Natural killer cell (primary cell): ENCODE results near the gene TTYH1. TPM values are rescaled to one million over a fixed set of nuclear protein-coding genes. Genes with fewer than 3 reads are reported as not detected.

ENCODE experiments used
- ATAC-seq, 3 donors: fragments of 150-1000 bp in 2 of 3; fragments of 200-7000 bp in 1 of 3; cut with Tn5 transposase; 1 replicate in 1 of 3; 2 replicates in 2 of 3; pipeline ENCODE4 v1.10.0; 2021; ENCODE audit warnings: mild to moderate bottlenecking in 2 of 3, moderate library complexity in 2 of 3
- DNase-seq, 2 donors: peaks; one replicate each; pipeline versions ENCODE4 v3.0.0 to v3.0.0-alpha.2; 2013 to 2021; ENCODE audit warnings: mixed read lengths in 1 of 2
- H3K27ac ChIP-seq: one replicate; pipeline ENCODE4 v1.5.1; 2013; ENCODE audit warnings: mild to moderate bottlenecking, low read length
- H3K27me3 ChIP-seq: one replicate; pipeline ENCODE4 v1.6.1; 2013; ENCODE audit warnings: low read length; ENCODE audit not compliant: control insufficient read depth, insufficient read depth
- H3K36me3 ChIP-seq: one replicate; pipeline ENCODE4 v1.6.1; 2013; ENCODE audit warnings: low read length; ENCODE audit not compliant: control insufficient read depth, insufficient read depth
- H3K4me1 ChIP-seq: one replicate; pipeline ENCODE4 v1.6.1; 2013; ENCODE audit warnings: low read length; ENCODE audit not compliant: control insufficient read depth, insufficient read depth
- H3K4me3 ChIP-seq: one replicate; pipeline ENCODE4 v1.5.1; 2013; ENCODE audit warnings: low read length
- H3K9me3 ChIP-seq: one replicate; pipeline ENCODE4 v1.6.1; 2013; ENCODE audit warnings: low read length; ENCODE audit not compliant: control insufficient read depth, insufficient read depth
- H3K27ac Mint-ChIP-seq, 2 donors: one replicate each; pipeline ENCODE4 v1.8.0; 2022; ENCODE audit warnings: mild to moderate bottlenecking in 2 of 2, mixed read lengths in 2 of 2, moderate library complexity in 1 of 2
- H3K27me3 Mint-ChIP-seq, 2 donors: one replicate each; pipeline ENCODE4 v1.8.0; 2022; ENCODE audit warnings: low read depth in 2 of 2, mixed read lengths in 2 of 2
- H3K36me3 Mint-ChIP-seq: one replicate; pipeline ENCODE4 v1.8.0; 2022; ENCODE audit warnings: mixed read lengths
- H3K4me1 Mint-ChIP-seq, 2 donors: one replicate each; pipeline ENCODE4 v1.8.0; 2022; ENCODE audit warnings: mixed read lengths in 2 of 2
- H3K4me3 Mint-ChIP-seq: one replicate; pipeline ENCODE4 v1.8.0; 2022; ENCODE audit warnings: mild to moderate bottlenecking, moderate library complexity, mixed read lengths
- H3K9me3 Mint-ChIP-seq, 2 donors: one replicate each; pipeline ENCODE4 v1.8.0; 2022; ENCODE audit warnings: mixed read lengths in 2 of 2
- CTCF ChIP-seq: fragments of 200-600 bp; IDR thresholded peaks from one replicate; pipeline ENCODE4 v1.8.0; 2022; ENCODE audit warnings: antibody characterized with exemption
- WGBS: methylation state at CpG from one replicate; pipeline ENCODE4 v1.1.7; 2013; ENCODE audit warnings: missing lambda C conversion rate; ENCODE audit not compliant: insufficient coverage; 5-methylcytosine and 5-hydroxymethylcytosine counted together
- intact Hi-C: fragments of 100-400 bp; cut with micrococcal nuclease; formaldehyde crosslinking; loops from one replicate; pipeline ENCODE4 v1.14.2; 2022
- total RNA-seq, 4 donors: library from RNA; stranded (reverse); fragments of 120-200 nt in 1 of 4; gene quantifications; one replicate each; pipeline versions ENCODE4 v1.2.3 to v1.2.4, GENCODE V29; 2013 to 2022

TTYH1 gene
- total RNA-seq, 3 donors from 2014 or later (not counting 1 experiment from before 2014, with no cell fraction given), result 0.59 to 0.84 (median 0.65) TPM

DNA sequence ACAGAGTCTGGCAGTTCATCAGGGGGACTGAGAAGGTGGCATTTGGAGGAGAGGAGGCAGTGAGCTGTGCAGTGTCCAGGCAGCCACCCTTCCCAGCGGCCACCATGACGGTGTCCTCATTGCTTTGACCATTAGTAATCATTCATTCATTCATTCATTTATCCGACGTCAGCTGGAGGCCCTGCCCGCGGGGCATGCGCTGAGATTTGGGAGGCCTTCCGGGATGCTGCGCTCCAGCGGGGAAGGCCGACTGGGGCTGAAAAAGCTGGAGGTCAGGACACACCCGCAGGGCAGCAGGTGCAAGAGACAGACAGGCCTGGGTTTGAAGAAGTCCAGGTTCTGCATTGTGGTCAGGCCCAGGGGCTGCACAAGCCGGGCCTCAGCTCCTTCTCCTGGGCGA, 8.9 kb downstream of the TTYH1 start:
- Mint-ChIP-seq H3K36me3 (no peaks in the 10 kb centered on the region), H3K9me3 (no peaks in the 10 kb centered on the region), H3K4me3 (no peak overlapping the region), H3K4me1 (peaks cover 0 to 2% of the 10 kb centered on the region in 2 donors), H3K27ac (no peak overlapping the region), H3K27me3 (peaks cover 8 to 14% of the 10 kb centered on the region in 2 donors)
- Histone ChIP-seq H3K27me3 (peaks cover 5% of the 10 kb centered on the region), H3K4me1 (no peaks in the 10 kb centered on the region), H3K9me3 (no peaks in the 10 kb centered on the region), H3K36me3 (no peaks in the 10 kb centered on the region), H3K4me3 (no peak overlapping the region), H3K27ac (no peak overlapping the region)
- DNase-seq, result no peak
- intact Hi-C loops, result no loop called here
- no peak for ATAC-seq
- 90% methylated on average over 14 of the region's 14 CpGs for WGBS
- no peak for TF ChIP-seq CTCF

GRCh38 chr19:54424660-54425381, 9.6 kb downstream of the TTYH1 start:
- no peak overlapping the region for H3K27ac Mint-ChIP-seq
- TF ChIP-seq CTCF, result no peak
- H3K27me3 ChIP-seq, result peaks cover 11% of the 10 kb centered on the region
- H3K27me3 Mint-ChIP-seq, result peaks cover 8 to 17% of the 10 kb centered on the region in 2 donors
- no peak overlapping the region for H3K4me3 Mint-ChIP-seq
- no peak overlapping the region for H3K27ac ChIP-seq
- no peaks in the 10 kb centered on the region for H3K4me1 ChIP-seq
- peaks cover 0 to 5% of the 10 kb centered on the region in 2 donors for H3K4me1 Mint-ChIP-seq
- no peaks in the 10 kb centered on the region for H3K9me3 Mint-ChIP-seq
- H3K36me3 Mint-ChIP-seq, result no peaks in the 10 kb centered on the region
- intact Hi-C loops, result no loop called here
- no peak overlapping the region for H3K4me3 ChIP-seq
- no peak for DNase-seq
- WGBS, result 90% methylated on average over 36 of the region's 36 CpGs
- no peak for ATAC-seq
- H3K36me3 ChIP-seq, result no peaks in the 10 kb centered on the region
- no peaks in the 10 kb centered on the region for H3K9me3 ChIP-seq

DNA sequence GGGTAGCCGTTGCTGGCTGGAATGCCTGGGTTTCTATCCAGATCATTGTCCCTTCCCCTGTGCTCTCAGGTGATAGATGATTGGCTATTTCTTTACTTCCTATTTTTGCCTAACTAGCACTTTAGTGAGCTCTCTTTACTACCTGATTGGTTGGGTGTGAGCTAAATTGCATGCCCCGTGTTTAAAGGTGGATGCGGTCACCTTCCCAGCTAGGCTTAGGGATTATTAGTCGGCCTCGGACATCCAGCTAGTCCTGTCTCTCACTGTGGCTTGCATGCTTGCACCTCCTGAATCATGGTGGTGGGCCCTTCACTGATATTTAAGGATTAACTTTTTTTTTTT, 10.1 kb downstream of the TTYH1 start:
- Mint-ChIP-seq H3K9me3 (no peaks in the 10 kb centered on the region), H3K36me3 (no peaks in the 10 kb centered on the region), H3K4me3 (no peak overlapping the region), H3K27ac (no peak overlapping the region), H3K27me3 (peaks cover 8 to 17% of the 10 kb centered on the region in 2 donors), H3K4me1 (peaks cover 0 to 5% of the 10 kb centered on the region in 2 donors)
- intact Hi-C loops, result no loop called here
- Histone ChIP-seq H3K4me1 (peaks cover 5% of the 10 kb centered on the region), H3K9me3 (no peaks in the 10 kb centered on the region), H3K36me3 (no peaks in the 10 kb centered on the region), H3K4me3 (no peak overlapping the region), H3K27ac (no peak overlapping the region), H3K27me3 (peaks cover 16% of the 10 kb centered on the region)
- no peak for DNase-seq
- no peak for ATAC-seq
- TF ChIP-seq CTCF, result no peak
- WGBS, result 64% methylated on average over 5 of the region's 5 CpGs
